ENCODE data around the gene WDR90. TPM values are rescaled to one million over a fixed set of nuclear protein-coding genes. Genes with fewer than 3 reads are reported as not detected.

The WDR90 gene
- total RNA-seq, 2 donors from 2014 or later = 22.7 to 39.4 TPM

DNA sequence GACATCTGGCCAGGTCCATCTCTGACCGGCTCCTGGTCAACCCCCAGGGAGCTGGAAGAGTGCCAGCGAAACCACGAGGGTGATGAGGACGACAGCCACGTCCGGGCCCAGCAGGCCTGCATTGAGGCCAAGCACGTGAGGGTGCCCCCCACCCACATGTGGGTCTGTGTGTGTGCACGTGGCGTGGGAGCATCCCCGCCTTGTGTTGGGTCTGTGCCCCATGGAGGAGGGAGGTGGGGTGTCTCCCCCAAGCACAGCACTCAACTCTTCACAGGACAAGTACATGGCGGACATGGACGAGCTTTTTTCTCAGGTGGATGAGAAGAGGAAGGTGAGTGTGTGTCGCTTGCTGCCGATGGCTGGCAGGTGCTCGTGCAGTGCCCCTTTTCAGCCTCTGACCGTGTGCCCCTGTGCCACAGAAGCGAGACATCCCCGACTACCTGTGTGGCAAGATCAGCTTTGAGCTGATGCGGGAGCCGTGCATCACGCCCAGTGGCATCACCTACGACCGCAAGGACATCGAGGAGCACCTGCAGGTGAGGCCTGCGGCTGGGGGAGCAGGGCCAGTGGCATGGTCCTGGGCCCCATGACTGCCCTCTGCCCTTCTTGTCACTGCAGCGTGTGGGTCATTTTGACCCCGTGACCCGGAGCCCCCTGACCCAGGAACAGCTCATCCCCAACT lies 32.7 kb downstream of the WDR90 start:
- Histone ChIP-seq H3K4me3 (peak overlapping the region; percentile 83), H3K4me1 (ENCODE audit: control insufficient read depth in 1 of 2, low read depth in 2 of 2) (peaks cover 33 to 50% of the 10 kb centered on the region in 2 donors), H3K9me3 (no peaks in the 10 kb centered on the region), H3K27ac (no peak overlapping the region), H3K36me3 (peaks cover 24% of the 10 kb centered on the region), H3K27me3 (replicated peaks; ENCODE audit: insufficient read depth) (no peaks in the 10 kb centered on the region)
- ATAC-seq (ENCODE audit: insufficient number of reproducible peaks, low FRiP score, low read depth) (no peak), DNase-seq (ENCODE audit: low spot score) (no peak)
- TF ChIP-seq, protein P1, sequence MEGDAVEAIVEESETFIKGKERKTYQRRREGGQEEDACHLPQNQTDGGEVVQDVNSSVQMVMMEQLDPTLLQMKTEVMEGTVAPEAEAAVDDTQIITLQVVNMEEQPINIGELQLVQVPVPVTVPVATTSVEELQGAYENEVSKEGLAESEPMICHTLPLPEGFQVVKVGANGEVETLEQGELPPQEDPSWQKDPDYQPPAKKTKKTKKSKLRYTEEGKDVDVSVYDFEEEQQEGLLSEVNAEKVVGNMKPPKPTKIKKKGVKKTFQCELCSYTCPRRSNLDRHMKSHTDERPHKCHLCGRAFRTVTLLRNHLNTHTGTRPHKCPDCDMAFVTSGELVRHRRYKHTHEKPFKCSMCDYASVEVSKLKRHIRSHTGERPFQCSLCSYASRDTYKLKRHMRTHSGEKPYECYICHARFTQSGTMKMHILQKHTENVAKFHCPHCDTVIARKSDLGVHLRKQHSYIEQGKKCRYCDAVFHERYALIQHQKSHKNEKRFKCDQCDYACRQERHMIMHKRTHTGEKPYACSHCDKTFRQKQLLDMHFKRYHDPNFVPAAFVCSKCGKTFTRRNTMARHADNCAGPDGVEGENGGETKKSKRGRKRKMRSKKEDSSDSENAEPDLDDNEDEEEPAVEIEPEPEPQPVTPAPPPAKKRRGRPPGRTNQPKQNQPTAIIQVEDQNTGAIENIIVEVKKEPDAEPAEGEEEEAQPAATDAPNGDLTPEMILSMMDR (IDR thresholded peaks at IDR 0.05) = no peak

DNA sequence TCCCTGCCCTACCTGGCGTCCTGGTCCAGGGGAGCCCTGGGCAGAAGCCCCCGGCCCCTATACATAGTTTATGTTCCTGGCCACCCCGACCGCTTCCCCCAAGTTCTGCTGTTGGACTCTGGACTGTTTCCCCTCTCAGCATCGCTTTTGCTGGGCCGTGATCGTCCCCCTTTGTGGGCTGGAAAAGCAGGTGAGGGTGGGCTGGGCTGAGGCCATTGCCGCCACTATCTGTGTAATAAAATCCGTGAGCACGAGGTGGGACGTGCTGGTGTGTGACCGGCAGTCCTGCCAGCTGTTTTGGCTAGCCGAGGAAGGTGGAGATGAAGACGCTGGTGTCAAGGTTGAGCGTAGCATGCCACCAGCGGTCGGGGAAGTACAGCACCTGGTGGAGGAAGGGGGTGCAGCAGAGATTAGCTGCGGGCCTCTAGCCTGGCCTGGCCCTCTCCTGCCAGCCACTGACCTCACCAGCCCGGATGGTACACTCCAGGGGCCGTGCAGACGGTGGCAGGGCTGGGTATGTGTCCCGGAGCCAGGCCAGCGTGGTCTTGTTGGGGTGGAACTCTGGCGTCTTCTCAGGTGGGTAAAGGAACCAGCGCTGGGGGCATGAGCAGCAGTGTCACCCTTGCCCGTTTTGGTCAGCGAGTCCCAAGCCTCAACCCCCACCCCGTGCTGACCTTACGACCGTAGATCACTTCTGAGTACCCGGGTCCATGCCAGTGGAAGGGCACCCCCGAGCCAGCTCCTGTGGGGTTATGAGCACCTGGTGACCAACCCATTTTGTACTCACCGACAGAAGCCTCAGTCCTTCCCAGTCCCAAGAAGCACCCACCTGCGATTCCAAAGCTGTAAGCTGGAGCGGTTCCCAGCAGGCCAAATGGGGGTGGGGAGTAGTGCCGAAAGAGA lies 33.6 kb downstream of the WDR90 start:
- H3K27me3 ChIP-seq (replicated peaks; ENCODE audit: insufficient read depth) = no peaks in the 10 kb centered on the region
- ATAC-seq (ENCODE audit: insufficient number of reproducible peaks, low FRiP score, low read depth) (no peak), DNase-seq (ENCODE audit: low spot score) (no peak)
- TF ChIP-seq, protein P1 (IDR thresholded peaks at IDR 0.05) = no peak
- H3K4me1 ChIP-seq (ENCODE audit: control insufficient read depth in 1 of 2, low read depth in 2 of 2) = peaks cover 33 to 50% of the 10 kb centered on the region in 2 donors
- H3K27ac ChIP-seq = no peak overlapping the region
- H3K9me3 ChIP-seq = no peaks in the 10 kb centered on the region
- peak overlapping the region; percentile 87 for H3K4me3 ChIP-seq
- peaks cover 25% of the 10 kb centered on the region for H3K36me3 ChIP-seq

DNA sequence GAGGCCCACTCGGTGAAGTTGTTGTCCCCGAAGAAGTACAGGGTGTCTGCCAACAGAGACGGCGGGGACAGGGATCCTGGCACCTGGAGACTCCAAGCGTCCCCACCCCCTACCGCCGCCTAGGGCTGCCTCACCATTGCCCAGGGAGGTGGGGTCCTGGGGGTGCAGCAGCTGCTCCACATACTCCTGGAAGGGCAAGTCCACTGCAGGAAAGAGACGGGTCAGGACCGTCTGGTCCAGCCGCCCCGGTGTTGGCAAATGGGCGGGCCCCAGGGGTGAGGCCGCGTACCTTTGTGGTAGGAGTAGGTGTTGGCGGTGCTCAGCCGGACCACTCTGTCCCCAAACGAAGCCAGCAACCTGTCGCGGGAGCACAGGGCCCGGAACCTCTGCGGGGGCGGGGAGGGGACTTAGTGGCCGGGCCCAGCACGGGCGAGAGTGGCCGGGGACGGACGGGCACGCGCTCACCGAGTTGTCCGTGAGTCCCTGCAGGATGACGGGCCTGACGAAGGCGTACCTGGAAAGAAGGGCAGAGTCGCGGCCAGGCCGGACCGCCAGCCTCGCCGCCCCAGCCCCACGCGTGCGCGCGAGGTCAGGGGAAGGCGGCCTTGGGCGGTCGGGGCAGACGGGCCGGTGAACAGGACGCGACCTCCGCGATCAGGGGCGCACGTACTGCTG lies 34.4 kb downstream of the WDR90 start:
- H3K9me3 ChIP-seq = no peaks in the 10 kb centered on the region
- no peak overlapping the region for H3K27ac ChIP-seq
- H3K36me3 ChIP-seq = peaks cover 25% of the 10 kb centered on the region
- ATAC-seq (ENCODE audit: insufficient number of reproducible peaks, low FRiP score, low read depth) (no peak), DNase-seq (ENCODE audit: low spot score) (no peak)
- H3K4me3 ChIP-seq = peak overlapping the region; percentile 87
- H3K4me1 ChIP-seq (ENCODE audit: control insufficient read depth in 1 of 2, low read depth in 2 of 2) = peaks cover 33 to 52% of the 10 kb centered on the region in 2 donors
- TF ChIP-seq, protein P1 (IDR thresholded peaks at IDR 0.05) = no peak
- no peaks in the 10 kb centered on the region for H3K27me3 ChIP-seq (replicated peaks; ENCODE audit: insufficient read depth)

DNA sequence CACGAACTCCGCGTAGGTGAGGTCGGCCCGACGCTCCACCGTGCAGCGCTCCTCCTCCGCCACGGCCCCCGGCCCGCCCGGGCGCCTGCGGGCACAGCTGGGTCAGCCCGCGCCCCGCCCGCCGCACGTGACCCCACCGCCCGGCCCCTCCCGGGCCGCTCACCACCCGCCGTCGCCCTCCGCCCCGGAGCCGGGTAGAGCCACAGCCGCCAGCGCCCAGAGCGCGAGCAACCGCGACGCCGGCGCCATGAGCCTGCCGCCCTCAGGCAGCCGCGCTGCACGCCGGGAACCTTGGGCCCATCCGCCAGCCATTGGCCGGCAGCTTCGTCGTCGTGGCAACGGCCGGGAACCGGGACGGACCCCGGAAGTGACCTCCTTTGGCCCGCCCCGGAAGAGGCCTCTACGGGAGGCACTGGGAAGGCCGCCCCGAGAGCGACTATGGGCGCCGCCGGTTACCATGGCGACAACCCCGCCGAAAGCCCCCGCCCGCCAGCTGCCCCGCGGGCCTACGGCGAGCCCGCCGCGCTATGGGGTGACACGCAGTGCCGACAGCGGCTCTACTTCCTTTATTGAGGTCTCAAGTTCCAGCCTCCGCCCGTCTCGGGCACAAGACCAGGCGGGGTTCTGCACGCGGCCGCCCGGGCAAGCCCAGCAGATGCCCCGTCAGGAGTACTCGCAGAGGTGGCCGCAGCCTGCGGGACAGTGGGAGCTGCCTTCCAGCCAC lies 35.1 kb downstream of the WDR90 start, which contains the start of gene JMJD8:
JMJD8 (minus strand) TSS at position 264 of the 724 bp plus-strand sequence; CDS start at position 249, 15 bp downstream.
- Histone ChIP-seq H3K9me3 (no peaks in the 10 kb centered on the region), H3K4me3 (peak within 1 kb of the TSS; percentile 87), H3K27me3 (replicated peaks; ENCODE audit: insufficient read depth) (no peaks in the 10 kb centered on the region), H3K4me1 (ENCODE audit: control insufficient read depth in 1 of 2, low read depth in 2 of 2) (peaks cover 34 to 55% of the 10 kb centered on the region in 2 donors), H3K36me3 (peaks cover 25% of the 10 kb centered on the region), H3K27ac (peak within 1 kb of the TSS; percentile 73 to 79)
- DNase-seq (ENCODE audit: low spot score) (peak; percentile 85), ATAC-seq (ENCODE audit: insufficient number of reproducible peaks, low FRiP score, low read depth) (peak; percentile 57)
- TF ChIP-seq, protein P1 (IDR thresholded peaks at IDR 0.05) = no peak
